ENCODE measurements around the gene R3HDM4. TPM values are rescaled to one million over a fixed set of nuclear protein-coding genes. Genes with fewer than 3 reads are reported as not detected.
"Not testable (repeated sequence)": the region's sequence is repeated elsewhere in the genome, so short reads cannot be mapped to it uniquely, and the experiment has no call there.

Gene R3HDM4
- total RNA-seq, 8 experiments from 2014 or later, result 25.7 to 35.6 (median 30.1) TPM

DNA sequence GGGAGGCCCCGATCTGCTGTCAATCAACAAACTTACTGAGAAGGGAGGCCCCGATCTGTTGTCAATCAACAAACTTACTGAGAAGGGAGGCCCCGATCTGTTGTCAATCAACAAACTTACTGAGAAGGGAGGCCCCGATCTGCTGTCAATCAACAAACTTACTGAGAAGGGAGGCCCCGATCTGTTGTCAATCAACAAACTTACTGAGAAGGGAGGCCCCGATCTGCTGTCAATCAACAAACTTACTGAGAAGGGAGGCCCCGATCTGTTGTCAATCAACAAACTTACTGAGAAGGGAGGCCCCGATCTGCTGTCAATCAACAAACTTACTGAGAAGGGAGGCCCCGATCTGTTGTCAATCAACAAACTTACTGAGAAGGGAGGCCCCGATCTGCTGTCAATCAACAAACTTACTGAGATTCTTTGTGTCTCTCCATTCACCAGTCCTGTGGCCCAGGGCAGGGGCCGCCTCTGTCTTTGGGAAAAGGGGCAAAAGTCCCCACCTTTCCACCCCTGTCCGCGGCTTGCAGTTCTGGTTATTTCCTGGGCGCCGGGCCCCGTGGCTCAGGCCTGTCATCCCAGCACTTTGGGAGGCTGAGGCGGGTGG is 59.3 kb downstream of the R3HDM4 start:
- H3K4me1 ChIP-seq (replicated peaks in 1 of 2); H3K4me3 ChIP-seq; H3K27ac ChIP-seq; in situ Hi-C loops (cut with MboI; ENCODE audit: low pct_unique_long_range_greater_than_20kb in 2 of 9, low sequenced_read_pairs in 9 of 9, unreplicated experiment in 9 of 9); ATAC-seq (replicated peaks in 6 of 8): not testable (repeated sequence)
- 80 to 92% (median 89%) methylated on average over 1 to 5 of the region's 17 CpGs; no CpG with 5 or more reads in 6 of the 10 experiments for WGBS, 10 experiments

DNA sequence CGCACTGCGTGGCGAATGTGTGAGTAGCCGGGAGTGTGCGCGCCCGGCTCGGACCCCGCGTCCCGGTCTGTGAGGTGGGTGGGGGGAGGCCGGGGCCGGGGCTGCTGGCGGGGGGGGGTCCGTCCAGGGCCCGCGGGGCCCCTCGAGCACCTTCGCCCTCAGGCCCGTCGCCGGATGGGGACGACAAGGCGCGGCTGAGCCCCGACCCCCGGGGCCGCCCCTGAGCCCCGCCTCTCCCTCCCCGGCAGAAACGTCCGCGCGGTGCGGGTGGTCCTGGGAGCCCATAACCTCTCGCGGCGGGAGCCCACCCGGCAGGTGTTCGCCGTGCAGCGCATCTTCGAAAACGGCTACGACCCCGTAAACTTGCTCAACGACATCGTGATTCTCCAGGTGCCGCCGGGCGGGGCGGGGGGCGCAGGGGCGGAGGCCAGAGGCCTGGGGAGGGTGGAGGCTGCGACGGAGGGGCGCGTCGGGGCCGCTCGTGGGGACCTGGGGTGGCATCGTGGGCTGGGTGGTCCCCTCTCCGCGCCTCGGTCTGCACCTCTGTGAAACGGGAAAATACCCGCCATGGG is 59.9 kb downstream of the R3HDM4 start:
- H3K4me3 ChIP-seq, result no peak overlapping the region
- ATAC-seq (replicated peaks in 6 of 8), result no peak
- WGBS, 10 experiments, result no CpG with 5 or more reads among the region's 67 CpGs
- H3K27ac ChIP-seq, result no peak overlapping the region
- in situ Hi-C loops (cut with MboI; ENCODE audit: low pct_unique_long_range_greater_than_20kb in 2 of 9, low sequenced_read_pairs in 9 of 9, unreplicated experiment in 9 of 9), result no loop called here
- peaks cover 0 to 4% of the 10 kb centered on the region in 2 donors for H3K4me1 ChIP-seq (replicated peaks in 1 of 2)

DNA sequence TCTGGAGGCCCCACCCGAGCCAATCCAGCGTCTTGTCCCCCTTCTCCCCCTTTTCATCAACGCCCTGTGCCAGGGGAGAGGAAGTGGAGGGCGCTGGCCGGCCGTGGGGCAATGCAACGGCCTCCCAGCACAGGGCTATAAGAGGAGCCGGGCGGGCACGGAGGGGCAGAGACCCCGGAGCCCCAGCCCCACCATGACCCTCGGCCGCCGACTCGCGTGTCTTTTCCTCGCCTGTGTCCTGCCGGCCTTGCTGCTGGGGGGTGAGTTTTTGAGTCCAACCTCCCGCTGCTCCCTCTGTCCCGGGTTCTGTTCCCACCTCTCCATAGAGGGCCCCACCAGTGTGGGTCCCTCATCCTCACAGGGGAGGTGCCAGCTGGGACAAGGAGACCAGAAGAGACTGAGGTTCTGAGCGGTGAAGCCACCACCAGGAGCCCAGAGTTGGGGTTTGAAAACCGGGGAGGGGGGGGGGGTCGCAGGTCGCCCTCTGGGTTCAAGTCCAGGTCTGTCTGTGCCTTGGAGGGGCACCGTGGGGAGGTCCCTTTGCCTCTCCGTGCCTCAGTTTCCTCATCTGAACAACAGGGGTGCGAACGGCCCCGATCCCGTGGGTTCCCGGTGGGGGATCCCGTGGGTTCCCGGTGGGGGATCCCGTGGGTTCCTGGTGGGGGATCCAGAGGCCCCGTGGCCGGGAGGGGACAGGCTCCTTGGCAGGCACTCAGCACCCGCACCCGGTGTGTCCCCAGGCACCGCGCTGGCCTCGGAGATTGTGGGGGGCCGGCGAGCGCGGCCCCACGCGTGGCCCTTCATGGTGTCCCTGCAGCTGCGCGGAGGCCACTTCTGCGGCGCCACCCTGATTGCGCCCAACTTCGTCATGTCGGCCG is 60.6 kb downstream of the R3HDM4 start, which contains the start of gene ELANE:
ELANE (plus strand) TSS at position 168 of the 878 bp plus-strand sequence; CDS start at position 194, 26 bp downstream.
- Histone ChIP-seq H3K4me3 (no peak within 1 kb of the TSS), H3K4me1 (replicated peaks in 1 of 2) (peaks cover 2 to 8% of the 10 kb centered on the region in 2 donors), H3K27ac (no peak within 1 kb of the TSS)
- in situ Hi-C loops (cut with MboI; ENCODE audit: low pct_unique_long_range_greater_than_20kb in 2 of 9, low sequenced_read_pairs in 9 of 9, unreplicated experiment in 9 of 9), result no loop called here
- ATAC-seq (replicated peaks in 6 of 8), result no peak
- WGBS, 10 experiments, result 56 to 80% (median 67%) methylated on average over 1 to 8 of the region's 55 CpGs; no CpG with 5 or more reads in 6 of the 10 experiments

DNA sequence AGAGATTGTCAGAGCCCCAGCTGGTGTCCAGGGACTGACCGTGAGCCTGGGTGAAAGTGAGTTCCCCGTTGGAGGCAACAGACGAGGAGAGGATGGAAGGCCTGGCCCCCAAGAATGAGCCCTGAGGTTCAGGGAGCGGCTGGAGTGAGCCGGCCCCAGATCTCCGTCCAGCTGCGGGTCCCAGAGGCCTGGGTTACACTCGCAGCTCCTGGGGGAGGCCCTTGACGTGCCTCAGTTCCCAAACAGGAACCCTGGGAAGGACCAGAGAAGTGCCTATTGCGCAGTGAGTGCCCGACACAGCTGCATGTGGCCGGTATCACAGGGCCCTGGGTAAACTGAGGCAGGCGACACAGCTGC is 62.1 kb downstream of the R3HDM4 start:
- no peak for ATAC-seq (replicated peaks in 6 of 8)

DNA sequence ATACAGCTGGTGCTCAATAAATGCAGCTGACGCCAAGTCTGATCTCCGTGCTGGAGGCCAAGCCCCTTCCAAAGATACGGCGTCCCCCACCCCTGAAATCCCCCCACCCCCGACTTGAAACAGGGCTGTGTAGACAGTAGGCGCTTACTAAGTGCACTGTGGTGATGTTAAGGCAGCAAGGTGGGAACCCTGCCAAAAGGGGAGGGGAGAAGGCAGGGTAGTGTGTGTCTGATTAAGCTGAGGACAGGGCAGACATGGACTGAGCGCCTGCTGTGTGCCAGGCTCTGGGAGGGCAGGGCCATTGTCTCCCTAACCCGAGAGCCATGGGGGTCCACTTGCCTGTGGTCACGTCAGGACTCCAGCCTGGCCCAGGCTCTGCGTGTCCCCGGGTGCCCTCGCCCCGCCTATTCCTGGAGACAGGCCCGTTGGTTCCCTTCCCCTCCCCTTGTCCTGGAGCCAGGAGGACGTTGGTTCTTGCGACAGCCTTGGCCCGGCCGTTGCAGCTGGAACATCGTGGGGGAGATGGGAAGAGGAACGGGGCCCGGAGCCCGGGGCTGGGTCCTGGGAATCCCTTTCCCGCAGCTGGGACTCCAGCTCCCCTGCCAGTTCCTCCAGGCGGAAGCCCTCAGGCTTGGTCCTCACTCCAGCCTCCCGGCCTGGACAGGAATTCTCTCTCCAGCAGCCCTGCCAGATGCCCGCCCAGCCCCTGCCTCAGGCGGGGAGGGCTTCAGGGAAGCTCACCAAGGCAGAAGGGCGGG is 62.6 kb downstream of the R3HDM4 start:
- 29 to 82% (median 40%) methylated on average over 1 to 8 of the region's 28 CpGs; no CpG with 5 or more reads in 3 of the 10 experiments for WGBS, 10 experiments
- peaks cover 2 to 12% of the 10 kb centered on the region in 2 donors for H3K4me1 ChIP-seq (replicated peaks in 1 of 2)
- peak overlapping the region in 1 of 2 donors; percentile 29 for H3K27ac ChIP-seq
- no peak overlapping the region for H3K4me3 ChIP-seq
- peak; percentile 72 to 84 (median 74) for ATAC-seq (replicated peaks in 6 of 8)
- in situ Hi-C loops (cut with MboI; ENCODE audit: low pct_unique_long_range_greater_than_20kb in 2 of 9, low sequenced_read_pairs in 9 of 9, unreplicated experiment in 9 of 9), result no loop called here

More for the DNA sequence above, 62.1 kb downstream of the R3HDM4 start:
- no peak overlapping the region for H3K27ac ChIP-seq
- H3K4me1 ChIP-seq (replicated peaks in 1 of 2), result peaks cover 2 to 8% of the 10 kb centered on the region in 2 donors
- no peak overlapping the region for H3K4me3 ChIP-seq
- WGBS, 10 experiments, result 0 to 100% (median 40%) methylated on average over 1 of the region's 13 CpGs; no CpG with 5 or more reads in 6 of the 10 experiments
- in situ Hi-C loops (cut with MboI; ENCODE audit: low pct_unique_long_range_greater_than_20kb in 2 of 9, low sequenced_read_pairs in 9 of 9, unreplicated experiment in 9 of 9), result no loop called here

DNA sequence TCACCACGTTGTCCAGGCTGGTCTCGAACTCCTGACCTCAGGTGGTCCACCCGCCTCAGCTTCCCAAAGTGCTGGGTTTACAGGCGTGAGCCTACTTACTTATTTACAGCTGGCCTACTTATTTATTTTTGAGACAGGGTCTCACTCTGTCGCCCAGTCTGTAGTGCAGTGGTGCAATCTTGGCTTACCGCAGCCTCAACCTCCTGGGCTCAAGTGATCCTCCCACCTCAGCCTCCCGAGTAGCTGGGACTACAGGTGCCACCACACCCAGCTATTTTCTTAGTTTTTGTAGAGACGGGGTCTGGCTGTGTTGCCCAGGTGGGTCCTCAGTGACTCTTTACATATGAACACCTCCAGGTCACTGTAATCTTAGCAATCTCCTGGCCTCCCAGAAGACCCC is 63.8 kb downstream of the R3HDM4 start:
- H3K4me1 ChIP-seq (replicated peaks in 1 of 2), result peaks cover 2 to 14% of the 10 kb centered on the region in 2 donors
- in situ Hi-C loops (cut with MboI; ENCODE audit: low pct_unique_long_range_greater_than_20kb in 2 of 9, low sequenced_read_pairs in 9 of 9, unreplicated experiment in 9 of 9); H3K27ac ChIP-seq; ATAC-seq (replicated peaks in 6 of 8); H3K4me3 ChIP-seq: not testable (repeated sequence)
- WGBS, 10 experiments, result 67 to 87% (median 77%) methylated on average over 1 to 6 of the region's 8 CpGs; no CpG with 5 or more reads in 4 of the 10 experiments

DNA sequence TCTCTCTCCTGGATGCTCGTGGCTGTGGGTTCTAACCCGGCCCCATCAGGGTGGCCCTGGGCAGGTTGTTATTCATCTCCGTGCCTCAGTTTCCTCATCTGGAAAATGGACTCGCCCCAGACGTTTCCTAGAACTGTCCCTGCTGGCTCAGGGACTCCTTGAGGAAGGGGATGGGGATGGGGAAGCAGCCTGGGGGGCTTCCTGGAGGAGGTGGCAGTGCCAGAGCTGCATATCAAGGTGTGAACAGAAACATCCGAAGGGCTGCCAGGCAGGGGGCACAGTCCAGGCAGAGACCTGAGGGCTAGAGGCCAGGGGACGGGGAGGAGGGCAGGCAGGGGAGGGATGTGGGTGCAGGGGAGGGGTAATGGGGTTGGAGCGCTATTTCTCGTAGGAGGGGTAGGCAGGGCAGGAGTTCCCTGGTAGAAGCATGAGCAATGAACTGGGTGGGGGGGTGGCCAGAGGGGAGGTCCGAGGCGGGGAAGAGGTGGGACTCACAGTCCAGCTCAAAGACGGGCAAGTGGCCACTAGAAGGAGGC is 64.6 kb downstream of the R3HDM4 start:
- in situ Hi-C loops (cut with MboI; ENCODE audit: low pct_unique_long_range_greater_than_20kb in 2 of 9, low sequenced_read_pairs in 9 of 9, unreplicated experiment in 9 of 9), result no loop called here

More for the DNA sequence above, 64.6 kb downstream of the R3HDM4 start:
- Histone ChIP-seq H3K4me3 (no peak overlapping the region), H3K4me1 (replicated peaks in 1 of 2) (peaks cover 2 to 19% of the 10 kb centered on the region in 2 donors), H3K27ac (no peak overlapping the region)
- ATAC-seq (replicated peaks in 6 of 8), result peak in 1 of 8 experiments; percentile 4
- WGBS, 10 experiments, result no CpG with 5 or more reads among the region's 12 CpGs

Other genes starting within 250 kb of the R3HDM4 start
- 10 to 100 TPM in 3 of 8 experiments, 1 to 10 TPM in 5; 5.6 to 36.8 (median 8.6) TPM for gene FSTL3, start 236.8 kb downstream of the R3HDM4 start, total RNA-seq
- gene PRSS57, start 217.8 kb downstream of the R3HDM4 start, total RNA-seq, result under 1 TPM in 4 of 8 experiments, not detected in 4; 0.11 to 0.90 (median 0.47) TPM
- 100 to 1,000 TPM in 2 of 8 experiments, 10 to 100 TPM in 5, 1 to 10 TPM in 1; 6.0 to 116 (median 70.4) TPM for gene PALM, start 204.3 kb downstream of the R3HDM4 start, total RNA-seq
- under 1 TPM; 0.13 to 0.61 (median 0.28) TPM for gene MISP, start 162.1 kb downstream of the R3HDM4 start, total RNA-seq
- gene PTBP1, start 115.8 kb downstream of the R3HDM4 start, total RNA-seq, result 100 to 1,000 TPM in 4 of 8 experiments, 10 to 100 TPM in 4; 39.0 to 258 (median 109) TPM
- gene PLPPR3, start 91.3 kb downstream of the R3HDM4 start, total RNA-seq, result 10 to 100 TPM in 5 of 8 experiments, under 1 TPM in 3; 0.22 to 68.1 (median 43.3) TPM
- gene AZU1, start 85.4 kb downstream of the R3HDM4 start, total RNA-seq, result 1 to 10 TPM in 1 of 8 experiments, under 1 TPM in 5, not detected in 2; 0.24 to 1.4 (median 0.71) TPM
- gene PRTN3, start 72.2 kb downstream of the R3HDM4 start, total RNA-seq, result 1 to 10 TPM in 1 of 8 experiments, under 1 TPM in 2, not detected in 5; 0.37 to 1.2 (median 0.54) TPM
- gene ELANE, start 60.9 kb downstream of the R3HDM4 start, total RNA-seq, result under 1 TPM in 1 of 8 experiments, not detected in 7; 0.32 TPM
- 10 to 100 TPM in 1 of 8 experiments, 1 to 10 TPM in 4, under 1 TPM in 3; 0.83 to 72.1 (median 1.6) TPM for gene CFD, start 53.6 kb downstream of the R3HDM4 start, total RNA-seq
- gene MED16, start 20.0 kb downstream of the R3HDM4 start, total RNA-seq, result 10 to 100 TPM; 15.0 to 44.1 (median 26.1) TPM
- gene RNU6-9, start 19.7 kb downstream of the R3HDM4 start, total RNA-seq, result under 1 TPM in 1 of 8 experiments, not detected in 7; under 0.01 TPM
- 1 to 10 TPM in 2 of 8 experiments, under 1 TPM in 5, not detected in 1; 0.24 to 2.1 (median 0.64) TPM for gene KISS1R, start 4.1 kb upstream of the R3HDM4 start, total RNA-seq
- 10 to 100 TPM in 4 of 8 experiments, 1 to 10 TPM in 4; 5.8 to 22.6 (median 10.3) TPM for gene ARID3A, start 12.8 kb upstream of the R3HDM4 start, total RNA-seq
- gene WDR18, start 71.1 kb upstream of the R3HDM4 start, total RNA-seq, result 10 to 100 TPM; 23.8 to 64.7 (median 36.2) TPM
- 1 to 10 TPM in 1 of 8 experiments, under 1 TPM in 6, not detected in 1; 0.08 to 1.1 (median 0.28) TPM for gene GRIN3B, start 87.2 kb upstream of the R3HDM4 start, total RNA-seq
- 100 to 1,000 TPM in 2 of 8 experiments, 10 to 100 TPM in 6; 59.4 to 125 (median 87.8) TPM for gene TMEM259, start 107.9 kb upstream of the R3HDM4 start, total RNA-seq
- under 1 TPM in 1 of 8 experiments, not detected in 7; under 0.01 TPM for gene RNU6-2, start 108.3 kb upstream of the R3HDM4 start, total RNA-seq
- 100 to 1,000 TPM in 2 of 8 experiments, 10 to 100 TPM in 6; 24.9 to 141 (median 63.0) TPM for gene CNN2, start 113.4 kb upstream of the R3HDM4 start, total RNA-seq
- gene ABCA7, start 126.9 kb upstream of the R3HDM4 start, total RNA-seq, result 10 to 100 TPM in 4 of 8 experiments, 1 to 10 TPM in 4; 6.5 to 35.6 (median 9.1) TPM
- gene ARHGAP45, start 153.9 kb upstream of the R3HDM4 start, total RNA-seq, result 10 to 100 TPM in 1 of 8 experiments, 1 to 10 TPM in 7; 2.8 to 13.1 (median 5.7) TPM
- 100 to 1,000 TPM in 4 of 8 experiments, 10 to 100 TPM in 4; 73.0 to 233 (median 103) TPM for gene POLR2E, start 182.2 kb upstream of the R3HDM4 start, total RNA-seq
- gene GPX4, start 190.8 kb upstream of the R3HDM4 start, total RNA-seq, result 100 to 1,000 TPM; 331 to 509 (median 399) TPM